Smooth muscle cell of the brain vasculature (primary cell): ENCODE data around the gene AMBRA1.
"Not testable (repeated sequence)": the region's sequence is repeated elsewhere in the genome, so short reads cannot be mapped to it uniquely, and the experiment has no call there.

Experiments used
- DNase-seq: peaks from one replicate; pipeline ENCODE4 v3.0.0-alpha.2; 2012; ENCODE audit warnings: low read depth, low spot score

AMBRA1 gene

GRCh38 chr11:46533396-46534100, 60.3 kb downstream of the AMBRA1 start:
- DNase-seq = no peak

DNA sequence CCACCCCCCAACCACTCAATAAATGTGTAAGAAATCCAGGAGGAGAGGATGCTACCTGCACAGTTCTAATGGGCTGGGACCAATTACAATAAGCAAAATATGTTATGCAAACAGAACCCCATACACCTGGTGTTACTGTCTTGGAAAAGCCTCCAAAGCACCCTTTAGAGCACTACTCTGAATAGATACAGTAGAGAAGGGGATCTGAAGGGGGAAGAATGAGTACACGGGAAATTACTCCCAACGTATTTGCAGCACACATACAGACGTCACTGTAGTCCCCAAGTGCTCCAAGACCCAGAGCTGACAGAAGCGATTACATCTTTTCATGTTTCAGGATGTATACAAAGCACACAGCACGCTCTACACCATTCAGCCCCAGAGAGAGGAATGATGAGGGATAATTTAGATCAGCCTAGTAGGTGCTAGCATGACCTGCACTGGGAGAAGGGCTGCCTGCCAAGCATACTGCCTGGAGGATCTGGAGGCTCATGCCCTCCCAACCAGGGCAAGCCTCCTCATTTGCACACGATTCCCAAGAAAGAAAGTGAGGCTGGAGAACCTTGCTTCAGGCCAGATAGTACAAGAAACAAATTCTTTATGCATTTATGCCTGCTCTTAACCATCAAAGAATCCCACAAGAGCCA, 63.8 kb downstream of the AMBRA1 start:
- no peak for DNase-seq

DNA sequence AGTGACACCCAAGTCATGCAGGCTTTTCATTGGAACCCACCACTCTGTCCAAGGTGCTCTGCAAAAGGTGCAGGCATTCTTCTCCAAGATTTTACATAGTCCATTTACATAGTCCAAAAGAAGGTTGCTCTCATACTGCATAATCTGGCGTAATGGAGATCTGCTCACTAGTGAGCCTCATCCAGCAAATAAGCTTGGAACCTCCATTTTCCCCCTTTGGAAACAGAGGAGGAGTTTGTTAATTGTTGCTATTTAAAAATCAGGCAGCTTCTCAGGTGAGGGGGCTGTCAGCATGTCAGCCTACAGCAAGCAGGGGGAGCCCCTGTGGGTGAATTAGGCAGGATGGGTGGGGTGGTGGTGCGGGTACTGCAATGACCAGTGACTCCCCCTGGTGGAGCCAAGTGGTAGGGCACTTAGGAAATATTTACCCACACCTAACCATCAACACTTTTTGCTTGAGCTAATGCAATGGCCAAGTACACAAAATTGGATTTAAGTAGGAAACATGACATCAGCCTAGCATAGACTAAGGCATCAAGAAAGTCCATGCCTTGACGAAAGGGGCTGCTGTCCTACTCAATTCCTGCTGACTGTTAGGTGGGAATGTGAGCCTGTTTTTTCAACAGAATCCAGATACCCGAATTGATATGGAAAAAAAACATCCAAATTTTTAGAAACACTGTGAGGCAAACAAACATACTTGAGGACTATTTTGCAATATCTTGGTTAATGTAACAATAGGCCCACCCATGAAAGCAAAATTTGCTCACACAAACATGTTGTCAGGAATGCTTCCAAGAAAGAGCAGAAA, 64.5 kb downstream of the AMBRA1 start:
- DNase-seq = no peak

DNA sequence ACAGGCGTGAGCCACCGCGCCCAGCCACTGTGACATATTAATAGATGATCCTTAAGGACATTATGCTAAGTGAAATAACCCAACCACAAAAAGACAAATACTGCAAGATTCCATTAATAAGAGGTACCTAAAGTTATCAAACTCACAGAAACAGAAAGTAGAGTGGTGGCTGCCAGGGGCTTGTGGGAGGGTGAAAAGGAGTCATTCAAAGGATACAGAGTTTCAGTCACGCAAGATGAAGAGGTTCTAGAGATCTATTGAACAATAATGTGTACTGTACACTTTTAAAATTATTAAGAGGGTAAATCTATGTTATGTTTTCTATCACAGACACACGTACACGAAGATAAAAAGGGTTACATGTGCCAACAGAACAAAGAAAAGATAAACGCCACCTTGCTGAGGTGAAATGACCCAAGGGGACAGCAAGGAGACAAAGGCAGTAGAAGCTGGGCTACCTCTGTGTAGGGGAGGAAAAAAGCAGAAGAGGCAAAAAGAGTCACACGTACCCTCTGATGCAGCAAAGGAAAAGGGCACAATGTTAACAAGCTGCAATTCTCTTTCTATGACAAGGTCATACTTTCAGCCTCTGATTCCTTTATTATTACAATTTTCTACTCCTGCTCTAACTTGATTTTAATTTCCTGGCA, 65.3 kb downstream of the AMBRA1 start:
- DNase-seq = no peak

- no peak for DNase-seq
These were observed 66.2 kb downstream of the AMBRA1 start for GRCh38 chr11:46527591-46528130.

GRCh38 chr11:46526216-46527215, 67.3 kb downstream of the AMBRA1 start:
- no peak for DNase-seq

GRCh38 chr11:46524201-46524770, 69.5 kb downstream of the AMBRA1 start:
- no peak for DNase-seq

GRCh38 chr11:46523290-46523689, 70.5 kb downstream of the AMBRA1 start:
- DNase-seq = no peak

GRCh38 chr11:46522682-46523281, 71.0 kb downstream of the AMBRA1 start:
- no peak for DNase-seq

DNA sequence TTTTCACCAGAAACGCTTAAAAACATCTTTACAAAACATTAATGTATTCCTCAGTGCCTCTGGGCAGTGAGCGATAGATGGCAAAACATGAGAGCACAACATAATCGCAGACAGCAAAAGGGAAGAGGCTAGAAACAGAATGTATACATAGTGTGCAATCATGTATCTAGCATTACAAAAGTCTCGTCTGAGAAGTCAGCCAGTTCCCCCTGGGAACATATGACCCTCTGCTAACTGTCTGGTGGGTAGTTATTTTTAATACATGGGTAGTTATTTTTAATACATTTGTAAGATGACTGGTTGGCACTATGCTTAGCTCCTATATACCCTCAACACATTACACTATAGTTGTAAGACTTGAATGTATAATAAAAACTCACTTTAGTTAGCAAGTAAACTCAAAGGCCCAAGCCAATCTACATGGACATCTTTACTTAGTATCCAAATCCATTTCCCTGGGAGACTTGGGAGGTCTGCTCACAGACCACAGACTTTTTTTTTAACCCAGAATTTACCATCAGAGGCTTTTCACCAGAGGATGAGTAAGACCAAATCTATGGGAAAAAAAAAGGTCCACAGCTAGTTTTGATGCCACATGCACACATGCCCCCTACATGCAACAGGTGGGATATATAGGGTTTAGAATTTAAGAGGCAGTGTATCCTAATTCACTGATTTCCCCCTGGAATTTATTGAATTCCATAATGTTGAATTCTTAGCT, 71.7 kb downstream of the AMBRA1 start:
- DNase-seq = no peak

- no peak for DNase-seq
These were observed 72.7 kb downstream of the AMBRA1 start for GRCh38 chr11:46520971-46521745.

DNA sequence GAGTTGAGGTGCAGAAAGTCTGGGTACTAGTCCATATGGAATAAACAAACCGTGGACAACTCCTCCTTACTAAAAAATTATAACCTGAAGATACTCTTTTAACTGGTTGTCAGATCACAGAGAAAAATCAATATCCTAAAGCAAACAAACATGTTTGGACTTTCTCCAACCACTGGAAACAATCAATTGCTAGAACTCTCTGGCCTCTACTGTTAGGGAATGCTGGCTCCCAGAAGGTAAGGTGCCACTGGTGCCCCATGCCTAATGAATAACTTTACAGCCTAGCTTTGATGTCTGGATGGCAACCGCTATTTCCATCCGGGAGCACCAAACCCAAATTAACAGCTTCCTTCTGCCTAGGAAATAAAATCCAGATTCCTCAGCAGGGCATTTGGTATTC, 74.5 kb downstream of the AMBRA1 start:
- no peak for DNase-seq

- not testable (repeated sequence) for DNase-seq
These were observed 74.9 kb downstream of the AMBRA1 start for GRCh38 chr11:46518928-46519327.

DNA sequence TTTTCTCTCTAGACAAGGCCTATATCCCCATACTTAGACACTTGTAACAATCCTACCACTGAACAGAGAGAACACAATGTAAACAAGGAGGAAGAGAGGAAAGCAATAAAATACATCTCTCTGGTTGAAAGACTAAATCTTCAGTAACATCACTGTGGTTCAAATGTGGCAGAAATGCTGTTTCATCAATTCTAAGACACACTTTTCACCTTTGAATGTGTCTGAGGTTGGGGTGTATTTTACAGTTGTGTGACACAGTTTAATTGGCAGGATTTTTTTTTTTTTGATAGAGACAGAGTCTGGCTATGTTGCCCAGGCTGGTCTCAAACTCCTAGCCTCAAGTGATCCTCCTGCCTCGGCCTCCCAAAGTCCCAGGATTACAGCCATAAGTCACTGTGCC, 79.5 kb downstream of the AMBRA1 start:
- DNase-seq = no peak

DNA sequence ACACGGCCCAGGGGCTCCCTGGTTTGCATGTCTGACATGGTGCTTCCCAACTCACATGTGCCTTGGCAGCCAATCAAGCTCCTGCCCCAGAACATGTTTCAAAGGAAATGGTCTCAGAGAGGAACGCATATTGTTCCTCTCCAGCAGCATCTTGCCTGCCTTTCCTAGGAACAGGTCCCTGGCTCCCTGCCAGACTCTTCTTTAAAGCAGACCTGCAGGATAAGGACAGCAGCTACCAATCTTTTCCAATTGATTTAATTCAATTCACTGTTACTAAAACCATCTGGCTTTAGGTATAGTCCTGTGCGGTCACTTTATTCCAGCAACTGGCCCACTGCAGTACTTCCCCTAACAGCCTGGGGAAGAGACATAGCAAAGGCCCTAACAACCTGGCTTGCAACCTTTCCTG, 79.9 kb downstream of the AMBRA1 start:
- DNase-seq = no peak

DNA sequence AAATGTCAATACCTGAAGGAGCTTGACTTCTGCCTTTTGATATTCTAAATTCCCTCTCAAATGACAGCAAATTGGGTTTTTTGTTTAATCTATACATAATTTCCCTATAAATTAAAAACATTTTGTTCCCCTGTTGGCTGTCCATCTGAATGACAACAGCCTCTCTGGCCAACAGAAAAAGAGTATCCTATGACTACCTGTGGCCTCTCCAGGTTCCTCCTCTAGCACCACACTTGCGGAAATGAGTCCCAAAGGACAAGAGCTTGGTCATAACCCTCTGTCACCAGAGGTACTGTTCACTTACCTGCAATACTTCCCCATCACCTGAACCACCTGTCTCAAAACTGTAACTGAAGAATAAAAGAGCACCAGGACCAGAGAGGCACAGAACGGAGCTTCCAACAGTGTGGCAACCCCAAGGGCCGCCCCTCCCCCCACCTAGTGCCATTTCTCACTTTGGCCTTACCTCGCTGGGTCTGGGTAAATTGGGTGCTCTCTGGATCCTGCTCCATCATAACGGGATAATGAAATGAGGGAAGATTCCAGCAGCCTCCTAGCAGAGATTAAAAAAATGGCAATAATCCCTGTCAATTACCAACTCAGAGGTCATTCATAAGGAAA, 81.5 kb downstream of the AMBRA1 start:
- no peak for DNase-seq

GRCh38 chr11:46511342-46511741, 82.5 kb downstream of the AMBRA1 start:
- no peak for DNase-seq

DNA sequence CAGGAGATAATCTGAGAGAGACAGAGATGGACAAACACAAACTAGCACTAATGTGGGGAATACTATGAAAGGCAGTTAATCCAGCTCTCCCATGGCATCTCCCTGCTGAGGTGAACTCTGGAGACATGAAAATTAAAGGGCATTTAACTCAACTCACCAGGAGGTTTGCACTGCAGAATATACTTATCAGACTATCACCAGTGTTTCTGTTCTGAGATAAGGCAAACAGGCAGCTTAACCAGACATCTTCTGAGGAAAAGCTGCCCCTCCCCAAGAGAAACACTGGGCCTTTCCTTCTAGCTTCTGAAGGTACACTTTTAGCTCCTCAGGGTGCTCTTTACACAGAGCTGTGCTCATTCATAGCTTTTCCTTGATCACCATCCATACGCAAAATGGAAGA, 85.5 kb downstream of the AMBRA1 start:
- DNase-seq = no peak
